IMR-90 (cell line): Measurements from ENCODE around the gene GALNT8. TPM values are rescaled to one million over a fixed set of nuclear protein-coding genes. Genes with fewer than 3 reads are reported as not detected.

Source experiments
- ATAC-seq: fragments of 200-7000 bp; cut with Tn5 transposase; 2 replicates; pipeline ENCODE4 v1.9.1; 2020; ENCODE audit warnings: low read depth, mild to moderate bottlenecking, moderate library complexity
- BruUV-seq: library from RNA; stranded (reverse); fragments of 400-500 nt; replicated peaks from 2 replicates; lab custom pipeline; 2021; lab: Mats Ljungman, UMichigan
- CTCF ChIA-PET: fragments of 300-600 bp; formaldehyde crosslinking; extraction: SDS; loops from one replicate; lab custom pipeline; 2021; ENCODE audit warnings: antibody characterized with exemption; lab: Yijun Ruan, JAX
- POLR2A ChIA-PET: fragments of 300-600 bp; sonication (Branson Sonifier 250); formaldehyde crosslinking; loops from one replicate; lab custom pipeline; 2022; ENCODE audit warnings: antibody characterized with exemption; ENCODE audit not compliant: unreplicated experiment; lab: Charles Lee
- DNase-seq: peaks from one replicate; pipeline ENCODE4 v3.0.0; 2013
- H2AFZ ChIP-seq: replicated peaks from 2 replicates; pipeline ENCODE3; 2013; ENCODE audit warnings: low read length, mild to moderate bottlenecking; ENCODE audit not compliant: poor library complexity
- H2AK5ac ChIP-seq: 2 replicates; pipeline ENCODE4 v1.6.1; 2013; ENCODE audit warnings: low read depth, low read length, inconsistent platforms
- H2AK9ac ChIP-seq: replicated peaks from 2 replicates; pipeline ENCODE3; 2013; ENCODE audit warnings: mild to moderate bottlenecking, low read depth, low read length, moderate library complexity; ENCODE audit not compliant: poor library complexity
- H2BK120ac ChIP-seq: 2 replicates; pipeline ENCODE4 v1.6.1; 2013; ENCODE audit warnings: low read depth, low read length, inconsistent platforms
- H2BK15ac ChIP-seq: 3 replicates; pipeline ENCODE4 v1.6.1; 2013; ENCODE audit warnings: low read depth, low read length, inconsistent platforms
- H2BK20ac ChIP-seq: 2 replicates; pipeline ENCODE4 v1.6.1; 2013; ENCODE audit warnings: low read depth, mild to moderate bottlenecking, inconsistent platforms, low read length, moderate library complexity
- H2BK5ac ChIP-seq: 2 replicates; pipeline ENCODE4 v1.6.1; 2013; ENCODE audit warnings: mild to moderate bottlenecking, low read depth, low read length, inconsistent platforms; ENCODE audit not compliant: poor library complexity, severe bottlenecking
- H3K14ac ChIP-seq: replicated peaks from 2 replicates; pipeline ENCODE4 v1.6.1; 2013; ENCODE audit warnings: low read depth, low read length, inconsistent platforms
- H3K18ac ChIP-seq: 2 replicates; pipeline ENCODE4 v1.6.1; 2013; ENCODE audit warnings: low read depth, low read length, control low read depth
- H3K23ac ChIP-seq: 2 replicates; pipeline ENCODE4 v1.6.1; 2013; ENCODE audit warnings: low read depth, low read length, inconsistent platforms
- H3K27ac ChIP-seq: 2 replicates; pipeline ENCODE4 v1.5.1; 2013; ENCODE audit warnings: mild to moderate bottlenecking, control low read depth, low read length; ENCODE audit not compliant: insufficient read depth
- H3K27me3 ChIP-seq: 2 replicates; pipeline ENCODE4 v1.6.1; 2013; ENCODE audit warnings: low read length; ENCODE audit not compliant: control insufficient read depth, insufficient read depth
- H3K36me3 ChIP-seq: 2 replicates; pipeline ENCODE4 v1.6.1; 2013; ENCODE audit warnings: low read length, mixed read lengths; ENCODE audit not compliant: control insufficient read depth, insufficient read depth
- H3K4ac ChIP-seq: 2 replicates; pipeline ENCODE4 v1.6.1; 2013; ENCODE audit warnings: low read depth, low read length, inconsistent platforms
- H3K4me1 ChIP-seq: 2 replicates; pipeline ENCODE4 v1.6.1; 2013; ENCODE audit warnings: low read length, mixed read lengths; ENCODE audit not compliant: control insufficient read depth, insufficient read depth
- H3K4me2 ChIP-seq: 2 replicates; pipeline ENCODE4 v1.6.1; 2013; ENCODE audit warnings: low read depth, mild to moderate bottlenecking, control low read depth, low read length, moderate library complexity
- H3K4me3 ChIP-seq: 2 replicates; pipeline ENCODE4 v1.5.1; 2013; ENCODE audit warnings: low read depth, mild to moderate bottlenecking, control low read depth, low read length, moderate library complexity; ENCODE audit not compliant: insufficient read depth
- H3K56ac ChIP-seq: 2 replicates; pipeline ENCODE4 v1.6.1; 2013; ENCODE audit warnings: low read length, inconsistent platforms; ENCODE audit not compliant: insufficient read depth; ENCODE audit errors: extremely low read depth
- H3K79me1 ChIP-seq, 2 experiments: 2 replicates each; pipeline ENCODE4 v1.6.1; 2013; ENCODE audit warnings: low read length in 2 of 2, inconsistent platforms in 1 of 2, low read depth in 1 of 2
- H3K9ac ChIP-seq: 2 replicates; pipeline ENCODE4 v1.6.1; 2013; ENCODE audit warnings: low read depth, low read length, control low read depth
- H3K9me1 ChIP-seq: 2 replicates; pipeline ENCODE4 v1.6.1; 2013; ENCODE audit warnings: low read length, inconsistent platforms; ENCODE audit not compliant: insufficient read depth
- H3K9me3 ChIP-seq: 2 replicates; pipeline ENCODE4 v1.6.1; 2013; ENCODE audit warnings: low read length; ENCODE audit not compliant: control insufficient read depth, insufficient read depth
- H4K20me1 ChIP-seq: 2 replicates; pipeline ENCODE4 v1.6.1; 2013; ENCODE audit warnings: low read length, inconsistent platforms; ENCODE audit not compliant: insufficient read depth
- H4K5ac ChIP-seq: 2 replicates; pipeline ENCODE4 v1.6.1; 2013; ENCODE audit warnings: mild to moderate bottlenecking, low read depth, low read length, control low read depth
- H4K8ac ChIP-seq, 2 experiments: 2 replicates each; pipeline ENCODE4 v1.6.1; 2013; ENCODE audit warnings: low read depth in 2 of 2, low read length in 2 of 2, control low read depth in 1 of 2, inconsistent platforms in 1 of 2
- H4K91ac ChIP-seq: 2 replicates; pipeline ENCODE4 v1.6.1; 2013; ENCODE audit warnings: low read depth, low read length, inconsistent platforms; ENCODE audit not compliant: insufficient read depth
- MXI1 ChIP-seq: IDR thresholded peaks from 2 replicates; pipeline ENCODE4 v1.6.1; 2012; ENCODE audit warnings: low read depth, mild to moderate bottlenecking, low read length, moderate library complexity, borderline replicate concordance
- NFE2L2 ChIP-seq: fragments of 150-350 bp; IDR thresholded peaks from 2 replicates; pipeline ENCODE4 v1.6.1; 2016; ENCODE audit warnings: low read depth, mild to moderate bottlenecking, low read length
- WGBS, 2 experiments: methylation state at CpG; one replicate each; pipeline versions ENCODE4 v1.1.5 to v1.1.7; 2013; ENCODE audit warnings: missing lambda C conversion rate in 2 of 2; ENCODE audit not compliant: insufficient read length in 1 of 2; ENCODE audit errors: extremely low coverage in 2 of 2; 5-methylcytosine and 5-hydroxymethylcytosine counted together
- dilution Hi-C: fragments of 300-500 bp; cut with HindIII; formaldehyde crosslinking; loops from one replicate; pipeline ENCODE4 v1.14.3; 2018; ENCODE audit warnings: low sequenced_read_pairs; ENCODE audit not compliant: unreplicated experiment
- in situ Hi-C: fragments of 300-500 bp; cut with MboI; formaldehyde crosslinking; loops from 3 replicates; pipeline ENCODE4 v1.14.3; 2019; ENCODE audit warnings: low sequenced_read_pairs, inconsistent platforms, mixed read lengths
- intact Hi-C: fragments of 100-400 bp; cut with micrococcal nuclease; formaldehyde crosslinking; loops from 2 replicates; pipeline ENCODE4 v1.10.0; 2022
- polyA plus RNA-seq, 3 experiments: library from polyadenylated mRNA; depleted of rRNA; stranded (reverse); fragments of >200 nt; gene quantifications; 2 replicates each; pipeline ENCODE4 v1.2.3, GENCODE V29; 2012; ENCODE audit warnings: low replicate concordance in 1 of 3
- total RNA-seq: library from RNA; depleted of rRNA; stranded (reverse); fragments of >200 nt; gene quantifications from 2 replicates; pipeline ENCODE4 v1.2.3, GENCODE V29; 2012

GALNT8 gene
- total and polyA plus RNA-seq, 2 of the 4 experiments (the other 2 are of a cell fraction), result not detected

- H4K5ac ChIP-seq, result no peak overlapping the region
- H3K79me1 ChIP-seq, result no peaks in the 10 kb centered on the region
- no peak overlapping the region for H2AFZ ChIP-seq
- H3K27me3 ChIP-seq, result 0 out of 2 replicates have a peak, but pooled peaks cover 4% of the 10 kb centered on the region
- H2AK5ac ChIP-seq, result no peak overlapping the region
- H2BK120ac ChIP-seq, result no peak overlapping the region
- 50% methylated on average over 2 of the region's 6 CpGs; no CpG with 5 or more reads in 1 of the 2 experiments for WGBS, 2 experiments
- H2BK20ac ChIP-seq, result no peak overlapping the region
- no peaks in the 10 kb centered on the region for H3K36me3 ChIP-seq
- H3K9ac ChIP-seq, result no peak overlapping the region
- H3K9me1 ChIP-seq, result no peaks in the 10 kb centered on the region
- TF ChIP-seq MXI1 (no peak), NFE2L2 (no peak)
- H4K91ac ChIP-seq, result no peak overlapping the region
- DNase-seq, result no peak
- H3K27ac ChIP-seq, result no peak overlapping the region
- H4K8ac ChIP-seq, result no peak overlapping the region
- no peaks in the 10 kb centered on the region for H4K20me1 ChIP-seq
- H3K4me2 ChIP-seq, result no peak overlapping the region
- no peak for ATAC-seq
- CTCF ChIA-PET, result no interaction called here
- no peak overlapping the region for H3K4ac ChIP-seq
- H2BK5ac ChIP-seq, result no peak overlapping the region
- POLR2A ChIA-PET, result no interaction called here
- no peak overlapping the region for H3K14ac ChIP-seq
- no peak overlapping the region for H3K18ac ChIP-seq
- dilution Hi-C loops (no loop called here), intact Hi-C loops (no loop called here), in situ Hi-C loops (no loop called here)
- no peak overlapping the region for H2AK9ac ChIP-seq
- no peak overlapping the region for H3K23ac ChIP-seq
- no TSS peak for BruUV-seq
- H3K4me1 ChIP-seq, result no peaks in the 10 kb centered on the region
- H3K4me3 ChIP-seq, result no peak overlapping the region
- H3K56ac ChIP-seq, result no peak overlapping the region
- H3K9me3 ChIP-seq, result no peaks in the 10 kb centered on the region
- no peak overlapping the region for H2BK15ac ChIP-seq
Measured at GRCh38 chr12:4714879-4715278, 5.3 kb upstream of the GALNT8 start.
